Activated CD8-positive, alpha-beta T cell treated with anti-CD3 and anti-CD28 coated beads for 36 hours (primary cell): ENCODE measurements around the gene ZNF717. TPM values are rescaled to one million over a fixed set of nuclear protein-coding genes. Genes with fewer than 3 reads are reported as not detected.

Experiments
- ATAC-seq: fragments of 200-7000 bp; cut with Tn5 transposase; one replicate; pipeline ENCODE4 v1.10.0; 2021; ENCODE audit warnings: mild to moderate bottlenecking, moderate library complexity
- CTCF ChIA-PET: fragments of 350-600 bp; sonication (Branson Sonifier 250); formaldehyde crosslinking; loops from one replicate; lab custom pipeline; 2021; ENCODE audit warnings: antibody characterized with exemption; lab: Charles Lee
- POLR2A ChIA-PET: fragments of 350-600 bp; sonication (Branson Sonifier 250); formaldehyde crosslinking; loops from one replicate; lab custom pipeline; 2021; ENCODE audit warnings: antibody characterized with exemption; lab: Charles Lee
- DNase-seq: peaks from one replicate; pipeline ENCODE4 v3.0.0-alpha.2; 2020
- H3K27ac Mint-ChIP-seq: one replicate; pipeline ENCODE4 v1.8.0; 2021; ENCODE audit warnings: mild to moderate bottlenecking, mixed read lengths
- H3K27me3 Mint-ChIP-seq: one replicate; pipeline ENCODE4 v1.8.0; 2021; ENCODE audit warnings: mixed read lengths
- H3K36me3 Mint-ChIP-seq: one replicate; pipeline ENCODE4 v1.8.0; 2021; ENCODE audit warnings: low read depth, mixed read lengths
- H3K4me1 Mint-ChIP-seq: one replicate; pipeline ENCODE4 v1.8.0; 2021; ENCODE audit warnings: low read depth, mixed read lengths
- H3K4me3 Mint-ChIP-seq: one replicate; pipeline ENCODE4 v1.8.0; 2021; ENCODE audit warnings: mild to moderate bottlenecking, moderate library complexity, mixed read lengths
- H3K9me3 Mint-ChIP-seq: one replicate; pipeline ENCODE4 v1.8.0; 2021; ENCODE audit warnings: mixed read lengths
- intact Hi-C: fragments of 100-400 bp; cut with micrococcal nuclease; formaldehyde crosslinking; loops from one replicate; pipeline ENCODE4 v1.10.0; 2022
- microRNA-seq: library from miRNA; unstranded; fragments of <30 nt; microRNA quantifications from one replicate; pipeline ENCODE4 v1.2.0, GENCODE V29; 2022; ENCODE audit warnings: borderline microRNAs expressed, borderline replicate concordance
- total RNA-seq, 2 experiments: library from RNA; stranded (reverse); gene quantifications; one replicate each; pipeline ENCODE4 v1.2.3, GENCODE V29; 2021
- TF ChIP-seq, protein P1 (sequence below): fragments of 200-600 bp; IDR thresholded peaks from one replicate; pipeline ENCODE4 v1.8.0; 2022; ENCODE audit warnings: antibody characterized with exemption, mild to moderate bottlenecking

The ZNF717 gene
- total RNA-seq, 2 experiments from 2014 or later: 14.2 to 15.2 TPM

DNA sequence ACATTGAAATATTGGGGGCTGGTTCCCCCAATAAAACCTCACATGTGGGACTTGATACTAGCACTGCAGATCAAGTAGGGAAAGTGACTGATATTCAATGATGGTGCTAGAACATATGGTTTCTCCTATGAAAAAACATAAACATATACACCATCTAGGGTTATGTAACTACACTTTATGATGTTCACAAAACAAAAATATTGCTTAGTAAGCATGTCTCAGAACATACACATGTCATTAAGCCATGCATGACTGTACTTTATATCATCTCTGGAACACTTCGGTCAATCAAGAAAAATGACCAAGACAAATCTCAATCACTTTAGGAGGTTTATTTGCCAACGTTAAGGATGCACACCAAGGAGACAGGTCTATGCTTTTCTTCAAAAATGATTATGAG is 57.4 kb downstream of the ZNF717 start:
- no peaks in the 10 kb centered on the region for H3K27me3 Mint-ChIP-seq
- H3K27ac Mint-ChIP-seq: no peak overlapping the region
- no peaks in the 10 kb centered on the region for H3K4me1 Mint-ChIP-seq
- intact Hi-C loops: no loop called here
- peaks cover 72% of the 10 kb centered on the region for H3K36me3 Mint-ChIP-seq
- POLR2A ChIA-PET: no interaction called here
- CTCF ChIA-PET: no interaction called here
- peaks cover 64% of the 10 kb centered on the region for H3K9me3 Mint-ChIP-seq
- no peak overlapping the region for H3K4me3 Mint-ChIP-seq
- ATAC-seq: no peak
- TF ChIP-seq, protein P1, sequence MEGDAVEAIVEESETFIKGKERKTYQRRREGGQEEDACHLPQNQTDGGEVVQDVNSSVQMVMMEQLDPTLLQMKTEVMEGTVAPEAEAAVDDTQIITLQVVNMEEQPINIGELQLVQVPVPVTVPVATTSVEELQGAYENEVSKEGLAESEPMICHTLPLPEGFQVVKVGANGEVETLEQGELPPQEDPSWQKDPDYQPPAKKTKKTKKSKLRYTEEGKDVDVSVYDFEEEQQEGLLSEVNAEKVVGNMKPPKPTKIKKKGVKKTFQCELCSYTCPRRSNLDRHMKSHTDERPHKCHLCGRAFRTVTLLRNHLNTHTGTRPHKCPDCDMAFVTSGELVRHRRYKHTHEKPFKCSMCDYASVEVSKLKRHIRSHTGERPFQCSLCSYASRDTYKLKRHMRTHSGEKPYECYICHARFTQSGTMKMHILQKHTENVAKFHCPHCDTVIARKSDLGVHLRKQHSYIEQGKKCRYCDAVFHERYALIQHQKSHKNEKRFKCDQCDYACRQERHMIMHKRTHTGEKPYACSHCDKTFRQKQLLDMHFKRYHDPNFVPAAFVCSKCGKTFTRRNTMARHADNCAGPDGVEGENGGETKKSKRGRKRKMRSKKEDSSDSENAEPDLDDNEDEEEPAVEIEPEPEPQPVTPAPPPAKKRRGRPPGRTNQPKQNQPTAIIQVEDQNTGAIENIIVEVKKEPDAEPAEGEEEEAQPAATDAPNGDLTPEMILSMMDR: no peak
- DNase-seq: no peak

DNA sequence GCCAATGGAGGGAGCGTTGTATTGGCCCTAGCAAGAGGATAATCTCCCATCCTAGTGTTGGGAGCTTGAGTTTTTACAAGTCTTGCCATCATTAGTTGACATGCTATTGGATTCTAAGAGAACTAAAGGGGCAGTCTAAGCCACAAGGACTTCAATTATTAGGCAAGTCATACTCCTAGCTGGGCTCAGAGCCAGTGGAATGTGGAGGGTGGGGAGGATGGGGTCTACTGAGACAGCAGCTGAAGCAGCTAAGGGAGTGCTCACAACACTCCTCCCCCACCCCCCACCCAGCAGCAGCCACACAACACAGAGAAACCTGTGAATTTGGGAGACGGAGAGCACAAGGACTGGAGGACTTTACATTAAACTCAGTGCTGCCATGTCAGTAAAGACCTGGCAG is 93.3 kb downstream of the ZNF717 start:
- intact Hi-C loops: no loop called here
- no peak overlapping the region for H3K4me3 Mint-ChIP-seq
- ATAC-seq (no peak), DNase-seq (no peak)
- peaks cover 24% of the 10 kb centered on the region for H3K9me3 Mint-ChIP-seq
- no peaks in the 10 kb centered on the region for H3K36me3 Mint-ChIP-seq
- ChIA-PET POLR2A (no interaction called here), CTCF (no interaction called here)
- no peaks in the 10 kb centered on the region for H3K4me1 Mint-ChIP-seq
- H3K27ac Mint-ChIP-seq: no peak overlapping the region
- H3K27me3 Mint-ChIP-seq: no peaks in the 10 kb centered on the region
- TF ChIP-seq, protein P1: no peak

DNA sequence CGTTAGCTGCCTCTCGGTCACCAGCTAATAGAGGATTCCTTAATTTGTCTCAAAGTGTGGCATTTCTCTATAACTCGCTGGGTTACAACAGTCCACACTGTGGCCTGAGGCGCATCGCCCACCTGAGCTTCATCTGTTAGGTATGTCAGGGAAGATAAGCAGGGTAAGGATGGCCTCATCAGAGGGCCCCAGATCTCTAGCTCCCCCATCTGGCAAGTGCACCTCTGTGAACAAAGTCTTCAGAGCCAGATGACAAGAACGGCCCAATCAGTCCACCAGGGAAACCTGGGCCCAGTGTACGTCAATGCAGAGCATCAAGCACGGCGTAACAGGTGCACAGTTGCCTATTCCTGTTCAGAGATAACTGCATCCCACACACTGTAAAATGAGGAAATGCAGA is 98.0 kb downstream of the ZNF717 start:
- peaks cover 21% of the 10 kb centered on the region for H3K9me3 Mint-ChIP-seq
- H3K27ac Mint-ChIP-seq: no peak overlapping the region
- DNase-seq: no peak
- no peak for ATAC-seq
- CTCF ChIA-PET: no interaction called here
- POLR2A ChIA-PET: no interaction called here
- H3K36me3 Mint-ChIP-seq: no peaks in the 10 kb centered on the region
- H3K4me3 Mint-ChIP-seq: no peak overlapping the region
- H3K27me3 Mint-ChIP-seq: no peaks in the 10 kb centered on the region
- intact Hi-C loops: no loop called here
- no peaks in the 10 kb centered on the region for H3K4me1 Mint-ChIP-seq
- TF ChIP-seq, protein P1: no peak

Small RNAs within 50 kb of the gene (microRNA-seq; reads per million reads assigned to microRNA genes)
- not detected for gene MIR4273

Other genes with a start within 250 kb of the ZNF717 start
- not detected for gene FRG2C, start 121.2 kb downstream of the ZNF717 start, total RNA-seq